GM19397 (cell line): ENCODE data around the gene ZNF576.
"Not testable (repeated sequence)": the region's sequence is repeated elsewhere in the genome, so short reads cannot be mapped to it uniquely, and the experiment has no call there.

ENCODE experiments used
- ATAC-seq: cut with Tn5 transposase; IDR thresholded peaks from one replicate; pipeline ENCODE4 v1.9.1; 2021; ENCODE audit warnings: mild to moderate bottlenecking, moderate library complexity; ENCODE audit not compliant: unreplicated experiment

Gene ZNF576

DNA sequence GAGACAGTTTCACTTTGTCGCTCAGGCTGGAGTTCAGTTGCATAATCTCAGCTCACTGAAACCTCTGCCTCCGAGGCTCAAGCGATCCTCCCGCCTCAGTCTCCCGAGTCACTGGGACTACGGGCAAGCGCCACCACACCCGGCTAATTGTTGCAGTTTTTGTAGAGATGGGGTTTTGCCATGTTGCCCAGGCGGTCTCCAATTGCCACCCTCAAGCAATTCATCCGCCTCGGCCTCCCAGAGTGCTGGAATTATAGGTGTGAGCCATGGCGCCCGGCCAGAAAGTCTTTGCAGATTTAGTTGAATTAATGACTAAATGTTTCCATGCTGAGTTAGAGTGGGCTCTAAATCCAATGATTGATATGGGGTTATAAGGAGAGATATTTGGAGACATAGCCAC lies 47.8 kb downstream of the ZNF576 start:
- no peak for ATAC-seq

- no peak for ATAC-seq
Measured at GRCh38 chr19:43648633-43649032, 52.2 kb downstream of the ZNF576 start.

DNA sequence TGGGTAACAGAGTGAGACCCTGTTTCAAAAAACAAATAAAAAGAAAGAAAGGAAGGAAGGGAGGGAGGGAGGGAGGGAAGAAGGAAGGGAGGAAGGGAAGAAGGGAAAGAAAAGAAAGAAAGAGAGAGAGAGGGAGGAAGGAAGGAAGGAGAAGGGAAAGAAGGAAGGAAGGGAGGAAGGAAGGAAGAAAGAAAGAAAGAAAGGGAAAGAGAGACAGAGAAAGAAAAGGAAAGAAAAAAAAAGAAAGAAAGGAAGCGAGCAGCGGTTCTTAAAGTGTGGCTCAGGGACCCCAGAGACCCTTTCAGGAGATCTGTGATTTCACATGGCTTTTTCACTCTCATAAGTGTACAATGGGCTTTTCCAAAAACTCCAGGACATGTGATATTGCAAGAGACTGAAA lies 53.1 kb downstream of the ZNF576 start:
- no peak for ATAC-seq

DNA sequence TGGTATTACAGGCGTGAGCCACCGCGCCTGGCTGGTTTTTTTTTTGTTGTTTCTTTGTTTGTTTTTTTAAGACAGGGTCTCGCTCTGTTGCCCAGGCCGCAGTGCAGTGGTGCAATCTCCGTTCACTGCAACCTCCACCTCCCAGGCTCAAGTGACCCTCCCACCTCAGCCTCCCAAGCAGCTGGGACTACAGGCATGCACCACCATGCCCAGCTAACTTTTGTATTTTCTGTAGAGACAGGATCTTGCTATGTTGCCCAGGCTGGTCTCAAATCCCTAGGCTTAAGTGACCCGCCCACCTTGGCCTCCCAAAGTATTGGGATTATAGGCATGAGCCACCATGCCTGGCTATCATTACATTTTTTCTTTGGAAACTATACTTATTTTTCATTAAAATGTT lies 53.9 kb downstream of the ZNF576 start:
- ATAC-seq = not testable (repeated sequence)
